H1 (cell line): ENCODE data around the gene NANOS2. TPM values are rescaled to one million over a fixed set of nuclear protein-coding genes. Genes with fewer than 3 reads are reported as not detected.

Experiments
- CTCF ChIA-PET: fragments of 300-600 bp; sonication (Branson Sonifier 250); formaldehyde crosslinking; loops from one replicate; lab custom pipeline; 2021; ENCODE audit not compliant: partially characterized antibody; lab: Charles Lee
- POLR2A ChIA-PET: fragments of 300-600 bp; sonication (Branson Sonifier 250); formaldehyde crosslinking; loops from one replicate; lab custom pipeline; 2021; ENCODE audit warnings: inconsistent platforms; ENCODE audit not compliant: partially characterized antibody; lab: Charles Lee
- DNase-seq, 2 experiments: peaks; one replicate each; pipeline versions ENCODE4 v3.0.0 to v3.0.0-alpha.2; 2010 to 2022; ENCODE audit warnings: low spot score in 2 of 2, low read depth in 1 of 2, mixed read lengths in 1 of 2
- FAIRE-seq: peaks from 2 replicates; lab custom pipeline; 2011; peaks lifted over from hg19 to GRCh38; lab: Jason Lieb, UNC
- H2AFZ ChIP-seq: 2 replicates; pipeline ENCODE4 v1.8.1; 2012; ENCODE audit warnings: low read length, inconsistent platforms
- H2AK5ac ChIP-seq: 2 replicates; pipeline ENCODE4 v1.6.1; 2013; ENCODE audit warnings: low read depth, low read length
- H2BK120ac ChIP-seq: replicated peaks from 2 replicates; pipeline ENCODE3; 2013; ENCODE audit warnings: low read depth, low read length, inconsistent platforms
- H2BK12ac ChIP-seq: 2 replicates; pipeline ENCODE4 v1.6.1; 2013; ENCODE audit warnings: low read depth, low read length
- H2BK15ac ChIP-seq: 2 replicates; pipeline ENCODE4 v1.6.1; 2013; ENCODE audit warnings: low read length
- H2BK20ac ChIP-seq: 2 replicates; pipeline ENCODE4 v1.6.1; 2013; ENCODE audit warnings: low read length
- H2BK5ac ChIP-seq: 2 replicates; pipeline ENCODE4 v1.6.1; 2013; ENCODE audit warnings: low read depth, low read length
- H3K14ac ChIP-seq: 2 replicates; pipeline ENCODE4 v1.6.1; 2013; ENCODE audit warnings: inconsistent platforms; ENCODE audit not compliant: insufficient read length
- H3K18ac ChIP-seq: 2 replicates; pipeline ENCODE4 v1.6.1; 2013; ENCODE audit warnings: low read length; ENCODE audit errors: extremely low read depth
- H3K23ac ChIP-seq: 2 replicates; pipeline ENCODE4 v1.6.1; 2013; ENCODE audit warnings: inconsistent platforms; ENCODE audit not compliant: insufficient read length
- H3K23me2 ChIP-seq: 2 replicates; pipeline ENCODE4 v1.6.1; 2013; ENCODE audit warnings: low read depth, low read length
- H3K27ac ChIP-seq: 2 replicates; pipeline ENCODE4 v1.6.1; 2011; ENCODE audit warnings: low read depth, low read length, inconsistent platforms
- H3K27me3 ChIP-seq, 4 experiments: replicated peaks in 1 of 4; 1 replicate in 1 of 4; 2 replicates in 3 of 4; pipeline versions ENCODE4 v1.6.1 to v1.8.1; 2011 to 2013; ENCODE audit warnings: low read length in 3 of 4, mild to moderate bottlenecking in 3 of 4, inconsistent platforms in 2 of 4, mixed read lengths in 2 of 4, moderate library complexity in 1 of 4; ENCODE audit not compliant: control insufficient read depth in 3 of 4, insufficient read depth in 3 of 4; ENCODE audit errors: extremely low read depth in 1 of 4
- H3K36me3 ChIP-seq, 4 experiments: 2 replicates each; pipeline versions ENCODE4 v1.6.1 to v1.8.1; 2011 to 2013; ENCODE audit warnings: mild to moderate bottlenecking in 4 of 4, low read length in 3 of 4, moderate library complexity in 2 of 4, control low read depth in 1 of 4, inconsistent platforms in 1 of 4; ENCODE audit not compliant: insufficient read depth in 4 of 4, control insufficient read depth in 2 of 4
- H3K4ac ChIP-seq: replicated peaks from 2 replicates; pipeline ENCODE3; 2013; ENCODE audit warnings: low read length, low read depth, mixed read lengths, inconsistent platforms; ENCODE audit not compliant: insufficient read length
- H3K4me1 ChIP-seq, 4 experiments: replicated peaks in 1 of 4; 1 replicate in 1 of 4; 2 replicates in 3 of 4; pipeline versions ENCODE4 v1.6.1 to v1.8.1; 2011 to 2013; ENCODE audit warnings: low read length in 3 of 4, inconsistent platforms in 2 of 4, mixed read lengths in 1 of 4; ENCODE audit not compliant: insufficient read depth in 4 of 4, control insufficient read depth in 3 of 4
- H3K4me2 ChIP-seq, 2 experiments: 2 replicates each; pipeline versions ENCODE4 v1.6.1 to v1.8.1; 2011 to 2013; ENCODE audit warnings: low read depth in 2 of 2, low read length in 2 of 2, control low read depth in 1 of 2, inconsistent platforms in 1 of 2, mild to moderate bottlenecking in 1 of 2; ENCODE audit not compliant: insufficient read depth in 1 of 2
- H3K4me3 ChIP-seq, 4 experiments: fragments of 200-600, 300-600 bp in 1 of 4; sonication (generic), shearing (Covaris generic), sonication (Bioruptor Twin) in 1 of 4; 2 replicates each; pipeline versions ENCODE4 v1.5.1 to v1.8.1; 2011 to 2016; ENCODE audit warnings: low read length in 4 of 4, low read depth in 3 of 4, control low read depth in 2 of 4, inconsistent platforms in 2 of 4, mild to moderate bottlenecking in 2 of 4, mixed read lengths in 1 of 4, moderate library complexity in 1 of 4; ENCODE audit not compliant: insufficient read depth in 2 of 4; ENCODE audit errors: extremely low read depth in 1 of 4
- H3K56ac ChIP-seq: replicated peaks from 2 replicates; pipeline ENCODE3; 2013; ENCODE audit warnings: low read depth, mild to moderate bottlenecking, mixed read lengths, low read length, inconsistent platforms; ENCODE audit not compliant: insufficient read length
- H3K79me1 ChIP-seq: 2 replicates; pipeline ENCODE4 v1.6.1; 2013; ENCODE audit warnings: low read depth, low read length, control low read depth
- H3K79me2 ChIP-seq, 2 experiments: 2 replicates each; pipeline versions ENCODE4 v1.6.1 to v1.8.1; 2012 to 2013; ENCODE audit warnings: low read length in 2 of 2, mild to moderate bottlenecking in 2 of 2, inconsistent platforms in 1 of 2; ENCODE audit not compliant: insufficient read depth in 2 of 2, control insufficient read depth in 1 of 2
- H3K9ac ChIP-seq, 4 experiments: replicated peaks in 1 of 4; 1 replicate in 1 of 4; 2 replicates in 3 of 4; pipeline versions ENCODE4 v1.6.1 to v1.8.1; 2011 to 2013; ENCODE audit warnings: low read depth in 3 of 4, low read length in 3 of 4, control low read depth in 2 of 4, mild to moderate bottlenecking in 2 of 4, moderate library complexity in 2 of 4, inconsistent platforms in 1 of 4; ENCODE audit errors: extremely low read depth in 1 of 4
- H3K9me3 ChIP-seq, 2 experiments: 2 replicates each; pipeline versions ENCODE4 v1.6.1 to v1.8.1; 2012 to 2013; ENCODE audit warnings: mild to moderate bottlenecking in 2 of 2, moderate library complexity in 2 of 2, control low read depth in 1 of 2, inconsistent platforms in 1 of 2, low read depth in 1 of 2, low read length in 1 of 2, mixed read lengths in 1 of 2; ENCODE audit not compliant: insufficient read depth in 2 of 2
- H4K20me1 ChIP-seq, 2 experiments: replicated peaks in 1 of 2; 2 replicates each; pipeline versions ENCODE3 to v1.8.1; 2011 to 2013; ENCODE audit warnings: inconsistent platforms in 2 of 2, low read length in 2 of 2, mild to moderate bottlenecking in 1 of 2; ENCODE audit not compliant: insufficient read depth in 2 of 2, control insufficient read depth in 1 of 2
- H4K5ac ChIP-seq: 2 replicates; pipeline ENCODE4 v1.6.1; 2013; ENCODE audit warnings: low read length, low read depth, mixed read lengths, inconsistent platforms; ENCODE audit not compliant: insufficient read length
- H4K8ac ChIP-seq: 2 replicates; pipeline ENCODE4 v1.8.0; 2013; ENCODE audit warnings: mild to moderate bottlenecking, moderate library complexity, low read length, inconsistent platforms; ENCODE audit not compliant: insufficient read depth; ENCODE audit errors: extremely low read depth
- H4K91ac ChIP-seq: replicated peaks from 2 replicates; pipeline ENCODE3; 2013; ENCODE audit warnings: low read length, mixed read lengths, inconsistent platforms; ENCODE audit not compliant: insufficient read length
- TBP ChIP-seq: IDR thresholded peaks from 2 replicates; pipeline ENCODE4 v1.6.1; 2011; ENCODE audit warnings: low read depth, low read length, improper control_type of control experiment
- YY1 ChIP-seq: IDR thresholded peaks from 2 replicates; pipeline ENCODE4 v1.6.1; 2011; ENCODE audit warnings: low read depth, mild to moderate bottlenecking, low read length
- WGBS, 2 experiments: shearing (Covaris generic) in 1 of 2; methylation state at CpG; one replicate each; pipeline versions ENCODE4 v1.1.6 to v1.1.7; 2013 to 2015; ENCODE audit warnings: low lambda C conversion rate in 2 of 2, mixed read lengths in 2 of 2, inconsistent platforms in 1 of 2, low coverage in 1 of 2, missing lambda C conversion rate in 1 of 2; ENCODE audit not compliant: insufficient replicate concordance in 2 of 2, insufficient coverage in 1 of 2, insufficient read length in 1 of 2; ENCODE audit errors: extremely low coverage in 1 of 2, missing lambda C conversion rate in 1 of 2; 5-methylcytosine and 5-hydroxymethylcytosine counted together
- polyA plus RNA-seq, 7 experiments: library from polyadenylated mRNA; depleted of rRNA in 3 of 7; stranded (reverse) in 5 of 7; unstranded in 2 of 7; fragments of >200 nt in 5 of 7; fragments of 200-250 nt in 2 of 7; gene quantifications; 1 replicate in 5 of 7; 2 replicates in 1 of 7; 4 replicates in 1 of 7; pipeline versions ENCODE4 v1.2.1 to v1.2.3, GENCODE V29; 2011 to 2013; ENCODE audit warnings: missing spikeins in 2 of 7, mixed read lengths in 2 of 7
- total RNA-seq: library from RNA; stranded (reverse); fragmentation: NEBNext Ultra II Directional; extraction: Animal tissue kit (Norgen Biotek cat#: 25700); gene quantifications from 2 replicates; pipeline ENCODE4 v1.2.1, GENCODE V29; 2021

NANOS2 gene
- total and polyA plus RNA-seq, 2 of the 8 experiments (the other 6 are each of a cell fraction or from before 2014, with no cell fraction given), result 0.20 TPM; not detected in 1

DNA sequence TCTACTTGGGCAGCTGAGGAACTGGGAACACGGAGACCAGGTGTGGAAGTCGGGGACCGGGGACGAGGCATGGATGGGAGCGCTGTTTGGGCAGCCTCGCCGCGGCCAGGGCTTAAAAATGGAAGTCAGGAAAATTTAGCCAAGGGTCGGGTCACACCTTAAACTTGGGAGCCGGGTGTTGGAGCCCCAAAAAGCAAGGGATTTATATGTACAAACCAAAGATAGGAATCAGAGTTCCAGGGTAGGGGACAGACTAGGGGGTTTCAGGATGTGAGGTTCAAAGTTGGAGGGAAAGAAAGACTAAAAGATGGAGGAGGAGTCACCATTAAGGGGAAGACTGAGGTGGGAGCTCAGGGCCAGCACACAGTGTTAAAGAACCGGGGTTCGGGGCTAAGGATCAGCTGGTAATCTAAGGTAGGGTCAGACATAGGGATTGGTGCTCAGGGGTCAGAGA is 49.9 kb downstream of the NANOS2 start:
- H3K9ac ChIP-seq, result peak overlapping the region; percentile 59 to 93 (median 88)
- CTCF ChIA-PET, result interaction anchor here (0.5 to 12.4 kb wide), 17 partner anchors 10 to 214 kb away, joined by 3 to 208 read pairs (median 4); partner anchors contain the start of genes IRF2BP1, MYPOP and NANOS2
- peaks cover 0 to 3% (median 1%) of the 10 kb centered on the region in 4 experiments; a peak in 2 of 8 replicates for H3K36me3 ChIP-seq
- H2BK15ac ChIP-seq, result no peak overlapping the region
- H4K20me1 ChIP-seq, result peaks cover 0 to 7% of the 10 kb centered on the region in 2 experiments
- no peak overlapping the region for H2AK5ac ChIP-seq
- peak overlapping the region; percentile 81 to 91 (median 88) for H3K4me3 ChIP-seq
- 0 out of 2 replicates have a peak overlapping the region, but pooled peaks have one; percentile 27 for H2BK12ac ChIP-seq
- H4K5ac ChIP-seq, result no peak overlapping the region
- H2BK120ac ChIP-seq, result no peak overlapping the region
- no peak for FAIRE-seq
- peaks cover 18% of the 10 kb centered on the region for H3K23me2 ChIP-seq
- H3K56ac ChIP-seq, result peak overlapping the region; percentile 73
- H3K27me3 ChIP-seq, result no peaks in the 10 kb centered on the region; a peak in 1 of 7 replicates
- no peaks in the 10 kb centered on the region for H3K9me3 ChIP-seq
- H3K18ac ChIP-seq, result peak overlapping the region; percentile 87
- POLR2A ChIA-PET, result interaction anchor here (0.6 to 13.7 kb wide), 12 partner anchors 10 to 681 kb away, joined by 3 to 277 read pairs (median 4); partner anchors contain the start of genes DMWD, IRF2BP1, MYPOP and RSPH6A
- peak overlapping the region; percentile 62; the same call in 1 of the 2 replicates for H3K27ac ChIP-seq
- H4K91ac ChIP-seq, result peak overlapping the region; percentile 94
- TF ChIP-seq TBP (no peak), YY1 (peak; percentile 6; the same call in 1 of the 2 replicates)
- TF ChIP-seq, all 59 proteins: peak for 1
- H4K8ac ChIP-seq, result peak overlapping the region; percentile 96
- peak overlapping the region; percentile 72 for H3K14ac ChIP-seq
- peak overlapping the region; percentile 49; the same call in 1 of the 2 replicates for H2AFZ ChIP-seq
- H2BK5ac ChIP-seq, result peak overlapping the region; percentile 83; the same call in 1 of the 2 replicates
- H3K4me1 ChIP-seq, result peaks cover 0 to 18% (median 8%) of the 10 kb centered on the region in 4 experiments; a peak in 6 of 7 replicates
- H3K4ac ChIP-seq, result peak overlapping the region; percentile 73
- H2BK20ac ChIP-seq, result 0 out of 2 replicates have a peak overlapping the region, but pooled peaks have one; percentile 61
- no peak overlapping the region for H3K23ac ChIP-seq
- peak overlapping the region; percentile 91 to 96 for H3K4me2 ChIP-seq
- H3K79me2 ChIP-seq, result peaks cover 3 to 66% of the 10 kb centered on the region in 2 experiments; a peak in 2 of 4 replicates
- peak in 1 of 2 experiments; percentile 44 for DNase-seq
- WGBS, 2 experiments, result 6% methylated on average over 12 of the region's 12 CpGs; no CpG with 5 or more reads in 1 of the 2 experiments
- peaks cover 14% of the 10 kb centered on the region; the same call in 1 of the 2 replicates for H3K79me1 ChIP-seq
